ENCODE measurements around the gene TXNL4A. TPM values are rescaled to one million over a fixed set of nuclear protein-coding genes. Genes with fewer than 3 reads are reported as not detected.

TXNL4A gene, protein sequence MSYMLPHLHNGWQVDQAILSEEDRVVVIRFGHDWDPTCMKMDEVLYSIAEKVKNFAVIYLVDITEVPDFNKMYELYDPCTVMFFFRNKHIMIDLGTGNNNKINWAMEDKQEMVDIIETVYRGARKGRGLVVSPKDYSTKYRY
- total RNA-seq (2022; extraction: Qiagen RNA extraction), result 79.3 to 157 TPM (median 142 TPM) in 5 replicates

DNA sequence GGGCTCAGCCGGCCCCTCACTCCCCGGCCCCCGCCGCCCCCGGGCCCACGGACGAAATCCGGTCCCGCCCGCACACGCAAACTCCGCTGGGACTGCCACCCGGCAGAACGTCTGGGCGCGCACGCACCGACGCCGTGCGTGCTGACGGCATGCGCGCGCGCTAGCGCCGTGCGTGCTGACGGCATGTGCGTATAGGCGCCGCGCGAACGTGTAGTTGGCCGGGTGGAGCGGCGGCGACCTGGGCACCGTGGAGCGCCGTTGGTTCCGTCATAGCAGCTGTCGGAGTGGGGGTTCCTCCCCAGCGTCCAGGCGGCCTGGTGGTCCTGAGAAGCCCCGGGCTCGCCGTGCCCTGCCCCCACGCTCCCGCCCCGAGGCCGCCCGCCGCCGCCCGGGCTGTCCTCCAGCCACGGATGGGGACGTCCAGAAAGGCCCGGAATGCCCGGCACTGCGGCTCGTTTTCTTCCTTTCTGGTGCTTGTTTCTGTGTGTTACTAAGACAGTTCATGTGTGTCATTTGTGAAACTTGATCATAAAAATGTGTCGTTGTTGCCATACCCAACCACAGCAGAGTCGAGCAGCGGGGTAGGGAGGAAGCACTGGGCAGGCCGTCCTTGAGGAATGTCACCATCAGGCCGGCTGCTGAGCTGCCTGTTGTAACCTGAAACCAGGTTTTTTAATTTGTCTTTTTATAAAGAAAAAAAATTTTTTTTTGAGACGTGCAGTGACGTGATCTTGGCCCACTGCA is at the start of gene TXNL4A:
TXNL4A (minus strand) TSS at position 113 of the 744 bp plus-strand sequence. CDS start 171 bp downstream, outside the sequence.

DNA sequence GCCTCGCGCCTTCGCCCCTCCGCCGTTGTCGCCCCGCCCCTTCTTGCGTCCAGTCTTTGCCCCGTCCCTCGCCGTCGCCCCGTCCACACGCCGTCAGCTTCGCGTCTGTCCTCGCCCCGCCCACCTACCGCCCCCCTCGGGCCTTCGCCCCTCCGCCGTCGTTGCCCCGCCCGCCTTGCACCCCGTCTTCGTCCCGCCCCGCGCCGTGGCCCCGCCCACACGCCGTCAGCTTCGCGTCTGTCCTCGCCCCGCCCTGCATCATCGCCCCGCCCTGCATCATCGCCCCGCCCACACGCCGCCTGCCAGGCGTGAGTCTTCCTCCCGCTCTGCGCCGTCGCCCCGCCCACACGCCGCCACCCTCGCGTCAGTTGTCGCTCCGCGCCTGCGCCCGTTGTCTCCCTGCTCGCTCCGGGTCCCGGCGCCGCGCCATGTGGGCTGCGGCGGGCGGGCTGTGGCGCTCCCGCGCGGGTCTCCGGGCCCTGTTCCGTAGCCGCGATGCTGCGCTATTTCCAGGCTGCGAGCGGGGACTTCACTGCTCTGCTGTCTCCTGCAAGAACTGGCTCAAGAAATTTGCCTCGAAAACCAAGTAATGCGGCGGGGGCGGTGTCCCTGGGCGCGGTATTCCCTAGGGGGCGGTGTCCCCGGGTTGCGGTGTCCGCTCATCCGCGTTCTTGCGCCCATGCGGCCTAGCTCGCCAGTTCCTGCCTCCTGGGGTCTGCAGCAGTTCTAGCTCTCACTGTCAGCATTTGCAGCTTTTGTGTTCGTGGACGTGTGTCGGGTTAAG is 45.9 kb upstream of the TXNL4A start, which contains the start of gene RBFA:
RBFA (plus strand) TSS at position 367 of the 784 bp plus-strand sequence; CDS start at position 429, 62 bp downstream.

DNA sequence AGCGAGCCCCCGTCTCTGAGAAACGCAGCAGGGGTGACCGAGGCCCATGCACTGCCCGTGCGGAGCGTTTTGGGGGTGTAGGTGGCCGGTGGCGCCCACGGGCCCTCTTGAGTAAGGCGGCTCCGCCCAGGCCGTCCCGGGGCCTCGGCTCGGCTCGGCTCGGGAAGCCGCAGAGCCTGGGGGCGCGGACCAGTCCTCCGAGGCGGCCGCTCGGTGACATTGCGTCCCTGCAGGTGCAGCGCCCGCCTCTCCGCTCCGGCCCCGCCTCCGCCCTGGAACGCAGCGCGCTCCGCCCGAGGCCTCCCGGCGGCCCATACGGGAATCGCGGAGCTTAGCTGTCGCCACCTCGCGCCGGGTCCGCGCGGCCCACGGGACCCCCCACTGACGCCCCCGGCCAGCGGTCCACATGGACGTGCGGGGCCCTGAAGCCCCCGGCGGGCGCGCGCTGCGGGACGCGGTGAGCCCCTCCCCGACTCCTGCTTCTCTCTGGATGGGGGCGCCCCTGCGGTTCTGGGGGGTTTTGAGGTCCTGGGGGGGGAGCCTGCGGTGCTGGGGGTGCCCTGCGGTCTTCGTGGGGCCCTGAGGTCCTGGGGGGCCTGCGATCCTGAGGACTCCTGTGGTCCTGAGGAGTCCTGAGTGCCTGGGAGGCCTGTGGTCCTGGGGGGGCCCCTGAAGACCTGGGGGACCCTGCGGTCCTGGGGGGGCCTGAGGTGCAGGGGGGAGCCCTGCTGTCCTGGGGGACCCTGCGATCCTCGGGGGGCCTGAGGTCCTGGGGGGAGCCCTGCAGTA is 23.8 kb downstream of the TXNL4A start, which contains the start of gene HSBP1L1:
HSBP1L1 (plus strand) TSS at position 314 of the 789 bp plus-strand sequence; CDS start at position 407, 93 bp downstream.

DNA sequence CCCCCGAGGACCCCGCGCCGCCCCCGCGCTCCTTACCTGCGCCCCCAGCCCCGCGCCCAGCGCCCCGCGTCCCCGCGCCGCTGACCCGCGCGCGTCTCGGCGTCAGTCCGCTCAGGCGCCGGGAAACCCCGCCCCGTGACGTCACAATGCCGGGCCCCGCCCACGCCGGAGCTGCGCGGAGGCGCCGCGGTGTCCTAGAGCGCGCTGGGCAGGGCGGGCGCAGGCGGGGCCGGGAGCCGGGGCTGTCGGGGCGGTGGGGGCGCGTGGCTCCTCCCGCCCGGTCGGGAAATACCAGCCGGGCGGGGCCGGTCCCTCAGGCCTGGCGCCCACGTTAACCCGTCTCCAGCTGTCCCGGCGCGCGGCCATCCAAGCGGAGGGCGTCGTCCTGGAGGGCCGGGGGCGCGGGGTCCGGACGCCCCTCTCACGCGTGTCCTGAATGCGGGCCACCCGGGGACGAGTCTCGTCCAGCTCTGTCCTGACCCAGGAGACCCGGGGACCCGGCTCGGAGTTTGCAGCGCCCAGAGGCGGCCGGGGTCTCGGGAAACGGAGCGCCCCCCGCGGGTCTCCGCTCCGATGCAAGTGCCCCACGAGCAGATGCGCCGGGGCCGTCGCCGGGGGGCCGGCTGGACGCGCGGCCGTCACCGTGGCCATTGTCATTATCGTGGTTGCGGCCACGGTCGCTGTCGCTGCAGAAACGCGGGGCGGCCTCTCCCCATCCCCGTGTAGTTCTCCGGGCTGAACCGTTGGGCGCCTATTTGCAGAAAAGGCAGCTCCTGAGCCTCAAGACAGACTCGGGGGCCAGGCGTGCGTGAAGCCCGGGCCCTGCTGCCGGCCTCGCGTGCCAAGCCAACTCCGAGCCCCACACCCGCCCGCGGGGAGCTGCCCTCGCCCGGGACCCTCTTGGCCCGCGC is 36.6 kb downstream of the TXNL4A start, which contains the start of gene SLC66A2:
SLC66A2 (minus strand) TSS at position 109 of the 911 bp plus-strand sequence. CDS start 727 bp downstream, outside the sequence.

Other genes with a start within 250 kb of the TXNL4A start
- 0.07 TPM in 1 of 5 replicates, not detected in the others for gene KCNG2, start 190.6 kb downstream of the TXNL4A start, total RNA-seq (2022; extraction: Qiagen RNA extraction)
- gene SLC66A2, start 36.9 kb downstream of the TXNL4A start, total RNA-seq (2022; extraction: Qiagen RNA extraction), result 14.5 to 20.6 TPM (median 19.1 TPM) in 5 replicates
- 9.4 to 14.5 TPM (median 13.6 TPM) in 5 replicates for gene HSBP1L1, start 23.9 kb downstream of the TXNL4A start, total RNA-seq (2022; extraction: Qiagen RNA extraction)
- 28.1 to 32.0 TPM (median 29.3 TPM) in 5 replicates for gene RBFA, start 45.9 kb upstream of the TXNL4A start, total RNA-seq (2022; extraction: Qiagen RNA extraction)
- gene ADNP2, start 120.7 kb upstream of the TXNL4A start, total RNA-seq (2022; extraction: Qiagen RNA extraction), result 10.1 to 13.8 TPM (median 11.6 TPM) in 5 replicates

Data from A549 treated with Hydrocortisone at 1 μM for 4 hours (cell line).